Stomach (tissue), 4 donors: ENCODE measurements around the gene PLXNA2.

Source experiments
- POLR2A ChIP-seq, 4 donors: fragments of 450-650 bp; IDR thresholded peaks; one replicate each; pipeline ENCODE4 v1.6.1; 2016; ENCODE audit warnings: antibody characterized with exemption in 4 of 4, control low read depth in 2 of 4, mild to moderate bottlenecking in 1 of 4, moderate library complexity in 1 of 4
- TF ChIP-seq, protein P1 (sequence below), 7 experiments: fragments of 450-650 bp in 4 of 7; fragments of 200-600 bp in 3 of 7; sonication (generic) in 3 of 7; IDR thresholded peaks; one replicate each; pipeline ENCODE4 v1.5.1; 2016 to 2019; ENCODE audit warnings: antibody characterized with exemption in 7 of 7, control low read depth in 2 of 7, mild to moderate bottlenecking in 1 of 7

DNA sequence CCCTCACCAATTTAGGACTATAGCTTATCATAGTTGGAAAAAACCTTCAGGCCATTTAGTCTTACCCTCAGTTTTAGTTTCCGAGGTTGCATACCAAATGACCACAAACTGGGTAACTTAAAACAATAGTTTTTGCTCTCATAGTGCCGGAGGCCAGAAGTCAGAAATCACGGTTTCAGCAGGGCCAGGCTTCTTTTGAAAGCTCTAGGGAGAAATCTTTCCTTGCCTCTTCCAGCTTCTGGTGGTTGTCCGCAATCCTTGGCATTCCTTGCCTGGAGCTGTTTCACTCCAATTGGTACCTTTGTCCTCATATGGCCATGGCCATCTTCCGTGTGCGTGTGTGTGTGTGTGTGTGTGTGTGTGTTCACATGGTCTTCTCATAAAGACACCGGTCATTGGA is 12.4 kb upstream of the PLXNA2 start:
- TF ChIP-seq POLR2A (IDR thresholded peaks at IDR 0.05), result no peak
- TF ChIP-seq, protein P1, sequence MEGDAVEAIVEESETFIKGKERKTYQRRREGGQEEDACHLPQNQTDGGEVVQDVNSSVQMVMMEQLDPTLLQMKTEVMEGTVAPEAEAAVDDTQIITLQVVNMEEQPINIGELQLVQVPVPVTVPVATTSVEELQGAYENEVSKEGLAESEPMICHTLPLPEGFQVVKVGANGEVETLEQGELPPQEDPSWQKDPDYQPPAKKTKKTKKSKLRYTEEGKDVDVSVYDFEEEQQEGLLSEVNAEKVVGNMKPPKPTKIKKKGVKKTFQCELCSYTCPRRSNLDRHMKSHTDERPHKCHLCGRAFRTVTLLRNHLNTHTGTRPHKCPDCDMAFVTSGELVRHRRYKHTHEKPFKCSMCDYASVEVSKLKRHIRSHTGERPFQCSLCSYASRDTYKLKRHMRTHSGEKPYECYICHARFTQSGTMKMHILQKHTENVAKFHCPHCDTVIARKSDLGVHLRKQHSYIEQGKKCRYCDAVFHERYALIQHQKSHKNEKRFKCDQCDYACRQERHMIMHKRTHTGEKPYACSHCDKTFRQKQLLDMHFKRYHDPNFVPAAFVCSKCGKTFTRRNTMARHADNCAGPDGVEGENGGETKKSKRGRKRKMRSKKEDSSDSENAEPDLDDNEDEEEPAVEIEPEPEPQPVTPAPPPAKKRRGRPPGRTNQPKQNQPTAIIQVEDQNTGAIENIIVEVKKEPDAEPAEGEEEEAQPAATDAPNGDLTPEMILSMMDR (IDR thresholded peaks at IDR 0.05), result no peak
